Naive thymus-derived CD4-positive, alpha-beta T cell (primary cell): ENCODE measurements around the gene C17orf107. TPM values are rescaled to one million over a fixed set of nuclear protein-coding genes. Genes with fewer than 3 reads are reported as not detected.

Experiments used
- ATAC-seq: fragments of 150-1000 bp; cut with Tn5 transposase; 2 replicates; pipeline ENCODE4 v1.10.0; 2021; ENCODE audit warnings: mild to moderate bottlenecking, moderate library complexity
- CTCF ChIA-PET: fragments of 350-600 bp; sonication (Branson Sonifier 250); formaldehyde crosslinking; loops from one replicate; lab custom pipeline; 2021; ENCODE audit warnings: antibody characterized with exemption; lab: Charles Lee
- POLR2A ChIA-PET: fragments of 350-600 bp; sonication (Branson Sonifier 250); formaldehyde crosslinking; loops from one replicate; lab custom pipeline; 2021; ENCODE audit warnings: antibody characterized with exemption, inconsistent platforms; lab: Charles Lee
- DNase-seq, 9 donors: peaks; one replicate each; pipeline versions ENCODE4 v3.0.0 to v3.0.0-alpha.2; 2020 to 2022; ENCODE audit warnings: mixed read lengths in 1 of 9
- H3K27ac ChIP-seq: one replicate; pipeline ENCODE4 v1.7.0; 2013; ENCODE audit warnings: mild to moderate bottlenecking, low read depth, low read length, moderate library complexity
- H3K27me3 ChIP-seq, 2 donors: one replicate each; pipeline ENCODE4 v1.7.0; 2013; ENCODE audit warnings: low read length in 2 of 2, mild to moderate bottlenecking in 2 of 2, moderate library complexity in 2 of 2; ENCODE audit not compliant: control insufficient read depth in 2 of 2, insufficient read depth in 2 of 2
- H3K36me3 ChIP-seq, 3 experiments: 1 replicate in 2 of 3; 2 replicates in 1 of 3; pipeline ENCODE4 v1.7.0; 2013; ENCODE audit warnings: low read length in 3 of 3, mild to moderate bottlenecking in 3 of 3, moderate library complexity in 1 of 3; ENCODE audit not compliant: insufficient read depth in 3 of 3, control insufficient read depth in 2 of 3
- H3K4me1 ChIP-seq, 2 donors: one replicate each; pipeline ENCODE4 v1.7.0; 2013; ENCODE audit warnings: low read length in 2 of 2, mild to moderate bottlenecking in 2 of 2, moderate library complexity in 1 of 2; ENCODE audit not compliant: control insufficient read depth in 2 of 2, insufficient read depth in 2 of 2
- H3K4me3 ChIP-seq: 2 replicates; pipeline ENCODE4 v1.7.0; 2013; ENCODE audit warnings: mild to moderate bottlenecking, low read length
- H3K9me3 ChIP-seq, 3 experiments: 1 replicate in 2 of 3; 2 replicates in 1 of 3; pipeline ENCODE4 v1.7.0; 2013; ENCODE audit warnings: low read length in 3 of 3; ENCODE audit not compliant: control insufficient read depth in 2 of 3
- H3K27ac Mint-ChIP-seq, 9 donors: one replicate each; pipeline ENCODE4 v1.8.0; 2020 to 2022; ENCODE audit warnings: mixed read lengths in 9 of 9, mild to moderate bottlenecking in 8 of 9, moderate library complexity in 5 of 9, inconsistent platforms in 2 of 9
- H3K27me3 Mint-ChIP-seq, 5 donors: one replicate each; pipeline ENCODE4 v1.8.0; 2021 to 2022; ENCODE audit warnings: mixed read lengths in 5 of 5, mild to moderate bottlenecking in 1 of 5
- H3K36me3 Mint-ChIP-seq, 5 donors: one replicate each; pipeline ENCODE4 v1.8.0; 2020 to 2022; ENCODE audit warnings: mixed read lengths in 5 of 5, mild to moderate bottlenecking in 3 of 5, inconsistent platforms in 1 of 5
- H3K4me1 Mint-ChIP-seq, 7 donors: one replicate each; pipeline ENCODE4 v1.8.0; 2020 to 2022; ENCODE audit warnings: mixed read lengths in 7 of 7, mild to moderate bottlenecking in 3 of 7, inconsistent platforms in 1 of 7
- H3K4me3 Mint-ChIP-seq, 10 donors: one replicate each; pipeline ENCODE4 v1.8.0; 2020 to 2022; ENCODE audit warnings: mild to moderate bottlenecking in 10 of 10, mixed read lengths in 10 of 10, moderate library complexity in 6 of 10, inconsistent platforms in 2 of 10
- H3K9me3 Mint-ChIP-seq, 11 donors: one replicate each; pipeline ENCODE4 v1.8.0; 2020 to 2022; ENCODE audit warnings: mixed read lengths in 11 of 11, mild to moderate bottlenecking in 4 of 11, inconsistent platforms in 1 of 11, moderate library complexity in 1 of 11
- intact Hi-C, 2 donors: fragments of 100-400 bp; cut with micrococcal nuclease; formaldehyde crosslinking; loops; one replicate each; pipeline ENCODE4 v1.15.1; 2023
- polyA plus RNA-seq, 2 donors: library from polyadenylated mRNA; unstranded; fragments of 300-500 nt; fragmentation: Illumina TruSeq; gene quantifications; one replicate each; pipeline ENCODE4 v1.2.3, GENCODE V29; 2021
- total RNA-seq, 6 experiments: library from RNA in 5 of 6; stranded (reverse) in 5 of 6; gene quantifications; 1 replicate in 5 of 6; 2 replicates in 1 of 6; pipeline ENCODE4 v1.2.3 and lab custom pipeline; 2021 to 2026

C17orf107 gene
- 10 to 100 TPM in 2 of 5 experiments, 1 to 10 TPM in 2, under 1 TPM in 1; 0.82 to 37.2 (median 5.9) TPM for total RNA-seq
- 1 to 10 TPM in 1 of 2 donors, under 1 TPM in 1; 0.95 to 1.1 TPM for polyA plus RNA-seq
- 34.2 reads per million, percentile 63 among the genes with 10 or more reads in this experiment for total RNA-seq (lab: John Stamatoyannopoulos, UW)

DNA sequence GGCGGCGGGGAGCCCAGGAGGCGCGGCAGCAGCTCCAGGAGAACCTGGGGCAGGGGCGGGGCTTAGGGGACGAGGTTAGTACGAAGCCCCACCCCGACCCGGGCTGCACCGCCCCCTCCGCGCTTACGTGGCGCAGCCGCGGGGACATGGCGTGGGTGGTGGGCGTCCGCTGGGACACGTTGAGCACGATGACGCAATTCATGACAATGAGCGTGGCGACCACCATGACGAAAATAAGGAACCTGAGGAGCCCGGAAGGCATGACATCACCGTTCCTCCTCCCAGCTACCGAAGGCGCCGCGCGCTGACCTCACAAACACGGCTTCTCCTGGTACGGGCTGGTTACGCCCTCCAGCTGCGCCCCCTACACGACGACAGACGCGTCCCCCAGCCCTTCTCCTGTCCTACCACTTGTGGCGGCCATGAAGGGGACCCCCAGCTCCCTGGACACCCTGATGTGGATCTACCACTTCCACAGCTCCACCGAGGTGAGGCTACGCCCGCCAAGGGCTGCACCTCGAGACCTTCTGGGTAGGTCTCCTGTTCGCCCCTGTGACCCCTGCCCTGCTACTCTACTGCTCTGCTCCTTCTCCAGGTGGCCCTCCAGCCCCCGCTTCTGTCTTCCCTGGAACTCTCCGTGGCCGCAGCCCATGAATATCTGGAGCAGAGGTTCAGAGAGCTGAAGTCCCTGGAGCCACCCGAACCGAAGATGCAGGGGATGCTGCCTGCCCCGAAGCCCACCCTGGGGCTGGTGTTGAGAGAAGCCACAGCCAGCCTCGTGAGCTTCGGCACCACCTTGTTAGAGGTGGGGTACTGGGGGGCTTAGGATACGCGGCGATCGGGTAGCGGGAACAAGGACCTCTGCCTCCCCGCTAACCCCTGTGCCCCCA lies at the start of gene C17orf107:
TSS of gene C17orf107 (plus strand) at position 196 of the 890 bp plus-strand sequence. CDS start at position 423, 227 bp downstream.
- peak within 1 kb of the TSS; percentile 74 to 99 (median 95) for H3K27ac Mint-ChIP-seq
- H3K4me3 Mint-ChIP-seq = peak within 1 kb of the TSS; percentile 85 to 95 (median 92)
- peaks cover 29 to 38% of the 10 kb centered on the region in 2 donors for H3K4me1 ChIP-seq

DNA sequence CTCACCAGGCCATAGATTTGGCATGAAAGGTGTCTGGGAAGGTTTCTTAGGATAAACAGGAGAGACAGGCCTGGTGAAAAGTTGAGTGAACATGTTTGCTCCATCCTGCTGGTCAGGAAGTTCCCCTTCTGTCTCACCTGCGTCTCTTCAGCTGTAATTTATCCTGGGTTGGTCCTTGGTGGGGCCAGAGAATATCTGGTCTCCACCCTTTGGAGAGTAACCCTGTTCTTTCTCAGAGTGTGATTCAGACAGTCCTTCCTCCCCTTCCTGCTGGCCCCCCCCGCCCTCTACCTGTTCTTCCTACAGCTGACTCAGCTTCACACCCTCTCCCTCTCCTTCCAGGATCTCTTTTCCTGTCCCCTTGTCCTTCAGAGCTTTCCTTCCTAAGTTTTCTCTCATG lies 49.1 kb upstream of the C17orf107 start:
- Histone ChIP-seq H3K4me1 (peaks cover 0 to 8% of the 10 kb centered on the region in 2 donors), H3K9me3 (no peaks in the 10 kb centered on the region), H3K27ac (no peak overlapping the region), H3K27me3 (no peaks in the 10 kb centered on the region), H3K36me3 (peaks cover 0 to 6% (median 4%) of the 10 kb centered on the region in 3 experiments), H3K4me3 (no peak overlapping the region)
- intact Hi-C loops = no loop called here
- POLR2A ChIA-PET = no interaction called here
- Mint-ChIP-seq H3K27ac (no peak overlapping the region), H3K27me3 (no peaks in the 10 kb centered on the region), H3K36me3 (peaks cover 0 to 36% (median 11%) of the 10 kb centered on the region in 5 donors), H3K4me3 (no peak overlapping the region), H3K4me1 (peaks cover 34 to 62% (median 43%) of the 10 kb centered on the region in 7 donors), H3K9me3 (peaks cover 0 to 8% (median 5%) of the 10 kb centered on the region in 11 donors)
- CTCF ChIA-PET = interaction anchor here (0.7 kb wide), 1 partner anchor 16 kb away, joined by 3 read pairs; no protein-coding TSS in a partner anchor
- ATAC-seq (no peak), DNase-seq (no peak)

More for the DNA sequence above, at the start of gene C17orf107:
- intact Hi-C loops = loop anchor here (1.0 to 5.0 kb wide), 6 partner anchors 10 to 342 kb away; partner anchors contain the start of genes ARRB2 (in 1 of the 2), GLTPD2 (in 1 of the 2), MED11 (in 1 of the 2) and MYBBP1A (in 1 of the 2)
- peaks cover 14 to 45% (median 37%) of the 10 kb centered on the region in 7 donors for H3K4me1 Mint-ChIP-seq
- ATAC-seq (peak; percentile 90), DNase-seq (peak; percentile 87 to 98 (median 93))
- ChIA-PET POLR2A (interaction anchor here (0.6 to 5.9 kb wide), 10 partner anchors 9 to 756 kb away, joined by 3 to 25 read pairs (median 6); partner anchors contain the start of genes CAMTA2, PFN1, RNF167 and SLC25A11), CTCF (interaction anchor here (0.6 to 1.4 kb wide), 10 partner anchors 9 to 659 kb away, joined by 3 to 7 read pairs (median 3); partner anchors contain the start of gene PSMB6)
- Histone ChIP-seq H3K27me3 (no peaks in the 10 kb centered on the region), H3K36me3 (peaks cover 0 to 25% (median 4%) of the 10 kb centered on the region in 3 experiments), H3K9me3 (no peaks in the 10 kb centered on the region), H3K4me3 (peak within 1 kb of the TSS; percentile 76), H3K27ac (peak within 1 kb of the TSS; percentile 78)
- H3K9me3 Mint-ChIP-seq = peaks cover 0 to 3% (median 0%) of the 10 kb centered on the region in 11 donors
- H3K27me3 Mint-ChIP-seq = peaks cover 0 to 13% (median 0%) of the 10 kb centered on the region in 5 donors
- H3K36me3 Mint-ChIP-seq = peaks cover 0 to 12% (median 0%) of the 10 kb centered on the region in 5 donors

DNA sequence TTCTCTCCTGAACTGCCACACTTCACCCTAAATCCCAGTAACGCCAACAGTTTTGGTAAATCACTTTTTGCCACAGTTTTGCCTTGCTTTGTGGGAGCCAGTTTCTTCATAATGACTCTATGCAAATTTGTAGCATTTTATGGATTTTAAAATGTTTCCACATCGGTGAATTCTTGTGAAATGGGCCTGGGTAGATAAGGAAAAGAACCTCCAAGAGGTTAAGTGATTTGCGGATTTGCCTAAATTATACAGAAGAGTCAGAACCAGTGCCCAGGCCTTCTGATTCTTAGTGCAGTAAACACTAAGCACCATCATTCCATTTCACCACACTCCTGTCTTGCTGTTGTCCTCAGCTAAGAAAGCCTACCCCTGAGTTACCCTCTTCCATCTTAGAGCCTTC lies 48.3 kb upstream of the C17orf107 start:
- Histone ChIP-seq H3K27me3 (no peaks in the 10 kb centered on the region), H3K27ac (no peak overlapping the region), H3K4me3 (no peak overlapping the region), H3K36me3 (peaks cover 0 to 7% (median 4%) of the 10 kb centered on the region in 3 experiments), H3K9me3 (no peaks in the 10 kb centered on the region), H3K4me1 (peaks cover 0 to 8% of the 10 kb centered on the region in 2 donors)
- CTCF ChIA-PET = interaction anchor here (0.7 kb wide), 1 partner anchor 17 kb away, joined by 3 read pairs; no protein-coding TSS in a partner anchor
- Mint-ChIP-seq H3K27me3 (no peaks in the 10 kb centered on the region), H3K36me3 (peaks cover 0 to 33% (median 11%) of the 10 kb centered on the region in 5 donors), H3K9me3 (peaks cover 0 to 8% (median 5%) of the 10 kb centered on the region in 11 donors), H3K4me3 (no peak overlapping the region), H3K4me1 (peaks cover 34 to 59% (median 40%) of the 10 kb centered on the region in 7 donors), H3K27ac (no peak overlapping the region)
- DNase-seq (no peak), ATAC-seq (no peak)
- intact Hi-C loops = no loop called here
- POLR2A ChIA-PET = no interaction called here

DNA sequence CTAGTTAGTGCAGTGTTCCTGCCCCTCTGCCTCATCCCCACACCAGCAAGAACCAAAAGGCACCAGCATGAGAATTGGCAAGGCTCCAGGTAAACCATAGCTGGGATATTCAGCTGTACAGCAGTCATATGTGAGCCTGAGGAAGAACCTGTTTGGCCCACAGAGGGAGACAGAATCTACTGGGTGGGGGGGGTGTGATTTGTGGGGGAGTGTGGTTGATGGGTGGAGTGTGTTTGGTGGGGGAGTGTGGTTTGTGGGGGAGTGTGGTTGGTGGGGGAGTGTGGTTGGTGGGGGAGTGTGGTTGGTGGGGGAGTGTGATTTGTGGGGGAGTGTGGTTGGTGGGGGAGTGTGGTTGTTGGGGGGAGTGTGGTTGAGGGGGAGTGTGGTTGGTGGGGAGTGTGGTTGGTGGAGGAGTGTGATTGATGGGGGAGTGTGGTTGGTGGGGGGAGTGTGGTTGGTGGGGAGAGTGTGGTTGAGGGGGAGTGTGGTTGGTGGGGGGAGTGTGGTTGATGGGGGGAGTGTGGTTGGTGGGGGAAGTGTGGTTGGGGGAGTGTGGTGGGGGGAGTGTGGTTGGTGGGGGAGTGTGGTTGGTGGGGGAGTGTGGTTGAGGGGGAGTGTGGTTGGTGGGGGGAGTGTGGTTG lies 46.6 kb upstream of the C17orf107 start:
- no peaks in the 10 kb centered on the region for H3K27me3 Mint-ChIP-seq
- intact Hi-C loops = no loop called here
- peaks cover 39 to 65% (median 47%) of the 10 kb centered on the region in 7 donors for H3K4me1 Mint-ChIP-seq
- peak; percentile 54 for ATAC-seq
- Histone ChIP-seq H3K4me1 (peaks cover 0 to 8% of the 10 kb centered on the region in 2 donors), H3K36me3 (peaks cover 0 to 17% (median 4%) of the 10 kb centered on the region in 3 experiments), H3K27ac (no peak overlapping the region), H3K9me3 (no peaks in the 10 kb centered on the region), H3K4me3 (no peak overlapping the region), H3K27me3 (no peaks in the 10 kb centered on the region)
- H3K4me3 Mint-ChIP-seq = peak overlapping the region in 4 of 10 donors; percentile 6 to 37 (median 28)
- DNase-seq = peak in 6 of 9 donors; percentile 16 to 61 (median 32)
- CTCF ChIA-PET = no interaction called here
- H3K27ac Mint-ChIP-seq = peak overlapping the region in 8 of 9 donors; percentile 5 to 90 (median 59)
- H3K36me3 Mint-ChIP-seq = peaks cover 0 to 43% (median 18%) of the 10 kb centered on the region in 5 donors
- POLR2A ChIA-PET = no interaction called here
- peaks cover 0 to 8% (median 5%) of the 10 kb centered on the region in 11 donors for H3K9me3 Mint-ChIP-seq

DNA sequence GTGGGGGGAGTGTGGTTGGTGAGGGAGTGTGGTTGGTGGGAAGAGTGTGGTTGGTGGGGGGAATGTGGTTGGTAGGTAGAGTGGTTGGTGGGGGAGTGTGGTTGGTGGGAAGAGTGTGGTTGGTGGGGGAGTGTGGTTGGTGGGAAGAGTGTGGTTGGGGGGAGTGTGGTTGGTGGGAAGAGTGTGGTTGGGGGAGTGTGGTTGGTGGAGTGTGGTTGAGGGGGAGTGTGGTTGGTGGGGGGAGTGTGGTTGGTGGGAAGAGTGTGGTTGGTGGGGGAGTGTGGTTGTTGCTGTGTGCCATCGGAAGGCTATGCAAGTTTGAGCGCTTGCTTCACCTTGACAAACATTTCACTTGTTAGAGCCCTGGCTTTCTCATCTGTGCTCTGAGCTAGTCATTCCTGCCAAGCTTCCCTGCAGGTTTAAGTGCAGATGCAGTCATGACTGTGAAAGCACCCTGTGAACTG lies 46.1 kb upstream of the C17orf107 start:
- Mint-ChIP-seq H3K36me3 (peaks cover 0 to 44% (median 20%) of the 10 kb centered on the region in 5 donors), H3K27me3 (no peaks in the 10 kb centered on the region), H3K9me3 (peaks cover 0 to 8% (median 5%) of the 10 kb centered on the region in 11 donors), H3K27ac (peak overlapping the region in 3 of 9 donors; percentile 62 to 91 (median 69)), H3K4me3 (peak overlapping the region in 1 of 10 donors; percentile 6), H3K4me1 (peaks cover 38 to 67% (median 53%) of the 10 kb centered on the region in 7 donors)
- Histone ChIP-seq H3K4me1 (peaks cover 0 to 8% of the 10 kb centered on the region in 2 donors), H3K36me3 (peaks cover 0 to 17% (median 4%) of the 10 kb centered on the region in 3 experiments), H3K27me3 (no peaks in the 10 kb centered on the region), H3K27ac (no peak overlapping the region), H3K9me3 (no peaks in the 10 kb centered on the region), H3K4me3 (no peak overlapping the region)
- ATAC-seq (no peak), DNase-seq (no peak)
- ChIA-PET POLR2A (no interaction called here), CTCF (no interaction called here)
- intact Hi-C loops = no loop called here
